Ishikawa (cell line): ENCODE measurements around the gene ZFY.

Experiments used
- CEBPB ChIP-seq: IDR thresholded peaks from 2 replicates; pipeline ENCODE4 v1.6.1; 2012
- CREB1 ChIP-seq: IDR thresholded peaks from 2 replicates; pipeline ENCODE4 v1.6.1; 2012; ENCODE audit warnings: low read depth
- EGR1 ChIP-seq: IDR thresholded peaks from 2 replicates; pipeline ENCODE4 v1.6.1; 2012
- EP300 ChIP-seq: IDR thresholded peaks from 2 replicates; pipeline ENCODE4 v1.6.1; 2012; ENCODE audit warnings: borderline replicate concordance
- FOXM1 ChIP-seq: IDR thresholded peaks from 2 replicates; pipeline ENCODE4 v1.6.1; 2012; ENCODE audit warnings: low read depth, borderline replicate concordance
- NFIC ChIP-seq: IDR thresholded peaks from 2 replicates; pipeline ENCODE4 v1.6.1; 2012
- RAD21 ChIP-seq: IDR thresholded peaks from 2 replicates; pipeline ENCODE4 v1.6.1; 2012; ENCODE audit warnings: low read depth
- TAF1 ChIP-seq: IDR thresholded peaks from 2 replicates; pipeline ENCODE4 v1.6.1; 2012; ENCODE audit warnings: low read depth, mild to moderate bottlenecking
- TCF12 ChIP-seq: IDR thresholded peaks from 2 replicates; pipeline ENCODE4 v1.6.1; 2012; ENCODE audit warnings: low read depth
- TEAD4 ChIP-seq: IDR thresholded peaks from 2 replicates; pipeline ENCODE4 v1.6.1; 2012
- USF1 ChIP-seq: IDR thresholded peaks from 2 replicates; pipeline ENCODE4 v1.6.1; 2012
- YY1 ChIP-seq: IDR thresholded peaks from 2 replicates; pipeline ENCODE4 v1.6.1; 2012; ENCODE audit warnings: low read depth
- ZBTB7A ChIP-seq: IDR thresholded peaks from 2 replicates; pipeline ENCODE4 v1.6.1; 2012; ENCODE audit warnings: low read depth
- TF ChIP-seq, protein P1 (sequence below): IDR thresholded peaks from 2 replicates; pipeline ENCODE4 v1.6.1; 2012; ENCODE audit warnings: low read depth, mild to moderate bottlenecking
- TF ChIP-seq, protein P2 (sequence below): IDR thresholded peaks from 2 replicates; pipeline ENCODE4 v1.6.1; 2012

The ZFY gene

DNA sequence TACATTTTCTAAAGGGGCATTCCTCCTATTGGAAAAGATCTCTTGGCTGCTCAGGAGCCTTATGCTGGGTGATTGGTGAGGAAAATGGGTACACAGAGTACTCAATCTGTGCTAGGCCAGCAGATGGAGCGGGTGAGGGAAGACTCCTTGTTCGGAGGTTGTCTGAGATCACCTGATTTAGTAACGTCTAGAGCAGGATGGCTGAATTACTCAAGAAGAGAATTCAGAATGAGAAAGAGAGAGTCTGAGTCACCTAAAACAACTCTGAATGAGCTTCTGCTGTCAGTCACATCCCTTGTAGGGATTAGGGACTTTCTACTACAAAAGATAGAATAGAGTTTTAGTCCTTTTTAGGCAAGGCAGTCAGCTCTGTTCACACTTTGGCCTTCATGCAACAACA lies 47.2 kb upstream of the ZFY start:
- TF ChIP-seq, protein P1, sequence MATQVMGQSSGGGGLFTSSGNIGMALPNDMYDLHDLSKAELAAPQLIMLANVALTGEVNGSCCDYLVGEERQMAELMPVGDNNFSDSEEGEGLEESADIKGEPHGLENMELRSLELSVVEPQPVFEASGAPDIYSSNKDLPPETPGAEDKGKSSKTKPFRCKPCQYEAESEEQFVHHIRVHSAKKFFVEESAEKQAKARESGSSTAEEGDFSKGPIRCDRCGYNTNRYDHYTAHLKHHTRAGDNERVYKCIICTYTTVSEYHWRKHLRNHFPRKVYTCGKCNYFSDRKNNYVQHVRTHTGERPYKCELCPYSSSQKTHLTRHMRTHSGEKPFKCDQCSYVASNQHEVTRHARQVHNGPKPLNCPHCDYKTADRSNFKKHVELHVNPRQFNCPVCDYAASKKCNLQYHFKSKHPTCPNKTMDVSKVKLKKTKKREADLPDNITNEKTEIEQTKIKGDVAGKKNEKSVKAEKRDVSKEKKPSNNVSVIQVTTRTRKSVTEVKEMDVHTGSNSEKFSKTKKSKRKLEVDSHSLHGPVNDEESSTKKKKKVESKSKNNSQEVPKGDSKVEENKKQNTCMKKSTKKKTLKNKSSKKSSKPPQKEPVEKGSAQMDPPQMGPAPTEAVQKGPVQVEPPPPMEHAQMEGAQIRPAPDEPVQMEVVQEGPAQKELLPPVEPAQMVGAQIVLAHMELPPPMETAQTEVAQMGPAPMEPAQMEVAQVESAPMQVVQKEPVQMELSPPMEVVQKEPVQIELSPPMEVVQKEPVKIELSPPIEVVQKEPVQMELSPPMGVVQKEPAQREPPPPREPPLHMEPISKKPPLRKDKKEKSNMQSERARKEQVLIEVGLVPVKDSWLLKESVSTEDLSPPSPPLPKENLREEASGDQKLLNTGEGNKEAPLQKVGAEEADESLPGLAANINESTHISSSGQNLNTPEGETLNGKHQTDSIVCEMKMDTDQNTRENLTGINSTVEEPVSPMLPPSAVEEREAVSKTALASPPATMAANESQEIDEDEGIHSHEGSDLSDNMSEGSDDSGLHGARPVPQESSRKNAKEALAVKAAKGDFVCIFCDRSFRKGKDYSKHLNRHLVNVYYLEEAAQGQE, result no peak
- TF ChIP-seq USF1 (no peak), TEAD4 (no peak), YY1 (no peak), TAF1 (no peak), CREB1 (no peak), RAD21 (no peak), NFIC (no peak), EP300 (no peak)

- TF ChIP-seq USF1 (no peak), TCF12 (no peak), ZBTB7A (no peak), FOXM1 (no peak), RAD21 (no peak), YY1 (no peak), TEAD4 (no peak), CEBPB (no peak), TAF1 (no peak)
- TF ChIP-seq, protein P2, sequence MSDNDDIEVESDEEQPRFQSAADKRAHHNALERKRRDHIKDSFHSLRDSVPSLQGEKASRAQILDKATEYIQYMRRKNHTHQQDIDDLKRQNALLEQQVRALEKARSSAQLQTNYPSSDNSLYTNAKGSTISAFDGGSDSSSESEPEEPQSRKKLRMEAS, result no peak
- TF ChIP-seq, protein P1, result no peak
Measured at GRCh38 chrY:2893471-2893870, 41.7 kb upstream of the ZFY start.

- no peak for TF ChIP-seq TEAD4
- no peak for TF ChIP-seq EP300
- TF ChIP-seq USF1, result no peak
- TF ChIP-seq YY1, result no peak
- TF ChIP-seq FOXM1, result no peak
- TF ChIP-seq RAD21, result no peak
- no peak for TF ChIP-seq CREB1
Measured at GRCh38 chrY:2896050-2896449, 39.1 kb upstream of the ZFY start.

DNA sequence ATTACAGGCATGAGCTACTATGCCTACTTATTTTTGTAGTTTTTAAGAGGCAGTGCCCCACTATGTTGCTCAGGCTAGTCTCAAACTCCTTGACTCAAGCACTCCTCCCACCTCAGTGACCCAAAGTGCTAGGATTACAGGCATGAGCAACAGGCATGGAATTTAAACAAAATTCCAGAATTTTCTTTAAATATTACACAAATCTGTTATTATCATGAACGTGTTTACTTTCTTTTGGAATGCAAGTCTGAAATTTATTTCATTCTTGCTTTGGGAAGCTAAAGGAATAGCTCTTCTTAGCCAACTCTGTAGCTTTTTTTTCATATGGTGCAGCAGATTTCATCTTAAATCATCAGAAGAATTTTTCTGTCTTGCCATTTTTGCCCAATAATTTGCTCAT lies 27.8 kb upstream of the ZFY start:
- no peak for TF ChIP-seq NFIC
- TF ChIP-seq, protein P1, result no peak
- no peak for TF ChIP-seq RAD21
- no peak for TF ChIP-seq USF1
- TF ChIP-seq CEBPB, result no peak
- no peak for TF ChIP-seq EGR1
- no peak for TF ChIP-seq TEAD4
- no peak for TF ChIP-seq TCF12
- no peak for TF ChIP-seq FOXM1
- TF ChIP-seq EP300, result no peak
- TF ChIP-seq ZBTB7A, result no peak
- no peak for TF ChIP-seq TAF1
- no peak for TF ChIP-seq YY1
- TF ChIP-seq CREB1, result no peak
- TF ChIP-seq, protein P2, result no peak
